Heart left ventricle (tissue), 13 donors: ENCODE measurements around the gene HAUS7.

ENCODE experiments used
- CTCF ChIP-seq, 12 donors: fragments of 200-600 bp; sonication (generic) in 4 of 12; IDR thresholded peaks; one replicate each; pipeline versions ENCODE4 v1.5.0 to v1.8.0; 2018 to 2022; ENCODE audit warnings: antibody characterized with exemption in 12 of 12, mild to moderate bottlenecking in 5 of 12
- POLR2A ChIP-seq, 2 donors: fragments of 450-650 bp; IDR thresholded peaks; one replicate each; pipeline ENCODE4 v1.6.1; 2017; ENCODE audit warnings: antibody characterized with exemption in 2 of 2, mild to moderate bottlenecking in 2 of 2, moderate library complexity in 2 of 2
- donor health status: ischemic (EF 13 %, LVEDD 7.1; RV severe dilation, severe dysfunction).
- donor health status: DM: no; HTN: yes; CAD: no.
- donor health status: DM: no; HTN: no; CAD: no.
- donor health status: ischemic (EF 25% LVEDD 6.9; RV normal size, moderate dysfunction).
- donor health status: ischemic (EF 25% LVEDD 5.7; RV mildly dilated, moderate dysfunction).
- donor health status: ischemic (EF 35%, LVEDD 5.7; RV mildly dilated, moderate dysfunction).
- donor health status: nonischemic (EF 11% LVEDD 7.7; RV severe dilation, severe dysfunction).
- donor health status: DM: yes; HTN: yes; CAD: no.
- donor health status: PGD.
- donor health status: ischemic (EF 29% LVEDD 5.4; RV normal size, mild dysfunction).
- donor health status: nonischemic (EF 23%, LVEDD 6.1; RV moderate dilation, normal function).

- TF ChIP-seq POLR2A (IDR thresholded peaks at IDR 0.05) (no peak), CTCF (IDR thresholded peaks at IDR 0.05) (no peak)
Observed at GRCh38 chrX:153407736-153408135, 62.6 kb downstream of the HAUS7 start.
